Activated CD8-positive, alpha-beta T cell treated with anti-CD3 and anti-CD28 coated beads, Interleukin-2, amount 10 ng/mL, durations not matched to agents 7 days and 5 days (primary cell): Measurements from ENCODE around the gene MGMT. TPM values are rescaled to one million over a fixed set of nuclear protein-coding genes. Genes with fewer than 3 reads are reported as not detected.

ENCODE experiments used
- ATAC-seq: fragments of 150-1000 bp; cut with Tn5 transposase; one replicate; pipeline ENCODE4 v1.10.0; 2021; ENCODE audit warnings: moderate library complexity
- CTCF ChIA-PET: fragments of 350-600 bp; sonication (Branson Sonifier 250); formaldehyde crosslinking; loops from one replicate; lab custom pipeline; 2021; ENCODE audit warnings: antibody characterized with exemption; lab: Charles Lee
- POLR2A ChIA-PET: fragments of 350-600 bp; sonication (Branson Sonifier 250); formaldehyde crosslinking; loops from one replicate; lab custom pipeline; 2021; ENCODE audit warnings: antibody characterized with exemption; lab: Charles Lee
- DNase-seq: peaks from one replicate; pipeline ENCODE4 v3.0.0-alpha.2; 2020
- H3K27ac Mint-ChIP-seq: one replicate; pipeline ENCODE4 v1.8.0; 2021; ENCODE audit warnings: mild to moderate bottlenecking, mixed read lengths
- H3K27me3 Mint-ChIP-seq: one replicate; pipeline ENCODE4 v1.8.0; 2021; ENCODE audit warnings: low read depth, mixed read lengths
- H3K36me3 Mint-ChIP-seq: one replicate; pipeline ENCODE4 v1.8.0; 2021; ENCODE audit warnings: low read depth, mixed read lengths
- H3K4me1 Mint-ChIP-seq: one replicate; pipeline ENCODE4 v1.8.0; 2021; ENCODE audit warnings: low read depth, mixed read lengths
- H3K4me3 Mint-ChIP-seq: one replicate; pipeline ENCODE4 v1.8.0; 2021; ENCODE audit warnings: mild to moderate bottlenecking, mixed read lengths
- H3K9me3 Mint-ChIP-seq: one replicate; pipeline ENCODE4 v1.8.0; 2022; ENCODE audit warnings: mixed read lengths; ENCODE audit not compliant: insufficient read depth
- total RNA-seq, 2 experiments: library from RNA; stranded (reverse); gene quantifications; one replicate each; pipeline ENCODE4 v1.2.3, GENCODE V29; 2021

Gene MGMT
- total RNA-seq, 2 experiments from 2014 or later = 16.7 to 17.3 TPM

GRCh38 chr10:129477051-129477450 is 10.0 kb downstream of the MGMT start:
- DNase-seq = no peak
- Mint-ChIP-seq H3K4me3 (no peak overlapping the region), H3K27me3 (no peaks in the 10 kb centered on the region), H3K36me3 (peaks cover 10% of the 10 kb centered on the region), H3K27ac (no peak overlapping the region), H3K4me1 (no peaks in the 10 kb centered on the region), H3K9me3 (peaks cover 11% of the 10 kb centered on the region)
- ATAC-seq = no peak
- ChIA-PET POLR2A (no interaction called here), CTCF (no interaction called here)

- POLR2A ChIA-PET = no interaction called here
- Mint-ChIP-seq H3K4me3 (no peak overlapping the region), H3K36me3 (peaks cover 18% of the 10 kb centered on the region), H3K27ac (no peak overlapping the region), H3K4me1 (no peaks in the 10 kb centered on the region), H3K27me3 (no peaks in the 10 kb centered on the region), H3K9me3 (peaks cover 36% of the 10 kb centered on the region)
- no peak for ATAC-seq
- DNase-seq = no peak
- CTCF ChIA-PET = no interaction called here
Observed at GRCh38 chr10:129481641-129482040, 14.6 kb downstream of the MGMT start.

GRCh38 chr10:129483430-129484010 is 16.5 kb downstream of the MGMT start:
- Mint-ChIP-seq H3K27ac (no peak overlapping the region), H3K9me3 (peaks cover 39% of the 10 kb centered on the region)
- CTCF ChIA-PET = no interaction called here

DNA sequence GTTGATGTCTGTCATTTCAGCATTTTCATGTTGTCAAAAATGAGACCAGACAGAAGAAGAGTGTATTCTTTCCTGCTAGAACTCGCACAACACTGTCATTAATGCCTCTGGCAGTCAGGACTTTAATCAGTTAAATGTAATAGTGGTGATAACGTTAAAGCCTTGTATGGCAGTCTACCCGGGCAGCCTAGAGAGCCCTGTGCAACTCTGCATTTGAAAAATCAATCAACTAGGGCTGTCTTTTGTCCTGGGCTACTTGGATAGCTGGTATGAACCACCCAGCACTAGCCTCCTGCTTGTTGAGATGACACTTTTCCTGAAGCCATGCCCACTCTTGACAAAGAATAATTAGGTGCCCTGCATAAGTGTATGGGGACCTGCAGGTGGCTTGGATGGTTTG is 19.8 kb downstream of the MGMT start:
- ChIA-PET POLR2A (no interaction called here), CTCF (no interaction called here)
- Mint-ChIP-seq H3K36me3 (peaks cover 14% of the 10 kb centered on the region), H3K4me1 (no peaks in the 10 kb centered on the region), H3K27me3 (no peaks in the 10 kb centered on the region), H3K4me3 (no peak overlapping the region), H3K27ac (no peak overlapping the region), H3K9me3 (peaks cover 52% of the 10 kb centered on the region)
- ATAC-seq (no peak), DNase-seq (no peak)

More at GRCh38 chr10:129483430-129484010, 16.5 kb downstream of the MGMT start:
- H3K4me3 Mint-ChIP-seq = no peak overlapping the region
- no peaks in the 10 kb centered on the region for H3K4me1 Mint-ChIP-seq
- ATAC-seq (no peak), DNase-seq (no peak)
- H3K27me3 Mint-ChIP-seq = no peaks in the 10 kb centered on the region
- H3K36me3 Mint-ChIP-seq = peaks cover 18% of the 10 kb centered on the region
- POLR2A ChIA-PET = no interaction called here

DNA sequence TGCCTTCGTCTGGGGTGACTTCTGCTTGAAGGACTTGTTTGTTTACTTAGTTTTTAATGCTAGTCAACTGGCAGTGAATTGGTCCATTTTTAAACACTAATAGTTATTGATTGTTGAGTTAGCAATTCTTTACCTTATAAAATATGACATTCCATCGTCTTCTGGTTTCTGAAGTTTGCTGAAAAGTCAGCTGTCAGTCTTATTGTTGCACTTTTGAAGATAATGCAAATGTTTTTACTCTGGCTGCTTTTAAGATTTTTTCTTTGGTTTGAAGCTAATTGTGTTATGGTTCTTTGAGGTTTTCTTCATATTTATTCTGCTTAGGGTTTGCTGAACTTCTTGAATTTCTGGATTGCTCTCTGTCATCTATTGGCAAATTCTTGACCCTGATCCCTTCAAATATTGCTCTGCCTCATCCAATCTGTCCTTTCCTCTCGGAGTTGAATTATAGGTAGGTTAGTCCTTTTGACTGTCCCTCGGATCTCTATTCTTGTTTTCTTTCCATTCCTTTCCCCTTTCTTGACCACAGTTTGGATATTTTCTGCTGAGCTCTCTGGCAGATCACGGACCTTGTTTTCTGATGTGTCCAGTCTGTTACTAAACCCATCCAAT is 24.2 kb downstream of the MGMT start:
- no peak for ATAC-seq
- POLR2A ChIA-PET = no interaction called here

GRCh38 chr10:129494176-129494575 is 27.1 kb downstream of the MGMT start:
- no peak for DNase-seq
- ChIA-PET POLR2A (no interaction called here), CTCF (no interaction called here)
- ATAC-seq = no peak
- no peak overlapping the region for H3K4me3 Mint-ChIP-seq
- no peak overlapping the region for H3K27ac Mint-ChIP-seq
- H3K4me1 Mint-ChIP-seq = no peaks in the 10 kb centered on the region
- H3K9me3 Mint-ChIP-seq = peaks cover 34% of the 10 kb centered on the region
- H3K27me3 Mint-ChIP-seq = no peaks in the 10 kb centered on the region
- peaks cover 20% of the 10 kb centered on the region for H3K36me3 Mint-ChIP-seq

More for the DNA sequence above, 24.2 kb downstream of the MGMT start:
- H3K27ac Mint-ChIP-seq = no peak overlapping the region
- peaks cover 7% of the 10 kb centered on the region for H3K36me3 Mint-ChIP-seq
- H3K27me3 Mint-ChIP-seq = no peaks in the 10 kb centered on the region
- peaks cover 30% of the 10 kb centered on the region for H3K9me3 Mint-ChIP-seq
- no peaks in the 10 kb centered on the region for H3K4me1 Mint-ChIP-seq
- DNase-seq = no peak
- CTCF ChIA-PET = no interaction called here
- H3K4me3 Mint-ChIP-seq = no peak overlapping the region

GRCh38 chr10:129494740-129495139 is 27.7 kb downstream of the MGMT start:
- Mint-ChIP-seq H3K36me3 (peaks cover 19% of the 10 kb centered on the region), H3K9me3 (peaks cover 31% of the 10 kb centered on the region), H3K4me1 (no peaks in the 10 kb centered on the region), H3K27ac (no peak overlapping the region), H3K27me3 (no peaks in the 10 kb centered on the region), H3K4me3 (no peak overlapping the region)
- CTCF ChIA-PET = no interaction called here
- DNase-seq (no peak), ATAC-seq (no peak)
- POLR2A ChIA-PET = no interaction called here

GRCh38 chr10:129495256-129495655 is 28.2 kb downstream of the MGMT start:
- Mint-ChIP-seq H3K27ac (no peak overlapping the region), H3K9me3 (peaks cover 30% of the 10 kb centered on the region), H3K36me3 (peaks cover 18% of the 10 kb centered on the region), H3K27me3 (no peaks in the 10 kb centered on the region), H3K4me1 (no peaks in the 10 kb centered on the region), H3K4me3 (no peak overlapping the region)
- CTCF ChIA-PET = no interaction called here
- DNase-seq = no peak
- no peak for ATAC-seq
- POLR2A ChIA-PET = no interaction called here

DNA sequence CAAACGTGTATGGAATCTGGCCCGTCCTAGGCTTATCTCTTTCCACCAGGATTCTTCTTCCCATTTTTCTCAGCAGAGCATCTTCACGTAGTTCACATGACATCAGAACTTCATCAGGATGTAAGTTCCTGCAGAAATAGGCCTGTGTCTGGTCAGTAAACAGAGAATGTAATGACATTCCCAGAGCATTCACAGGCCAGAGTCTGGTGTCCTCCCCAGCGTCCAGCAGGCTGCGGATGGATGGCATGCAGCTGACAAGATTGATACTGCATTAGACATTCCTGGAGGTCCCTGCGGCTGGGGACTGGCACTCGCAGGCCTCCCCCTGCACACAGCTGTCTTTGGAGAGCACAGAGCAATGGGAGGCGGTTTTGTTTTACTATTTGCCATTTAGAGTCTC is 28.7 kb downstream of the MGMT start:
- ChIA-PET POLR2A (no interaction called here), CTCF (no interaction called here)
- Mint-ChIP-seq H3K27ac (no peak overlapping the region), H3K4me3 (no peak overlapping the region), H3K9me3 (peaks cover 28% of the 10 kb centered on the region), H3K27me3 (no peaks in the 10 kb centered on the region), H3K4me1 (no peaks in the 10 kb centered on the region), H3K36me3 (peaks cover 18% of the 10 kb centered on the region)
- ATAC-seq (no peak), DNase-seq (no peak)

- ChIA-PET CTCF (no interaction called here), POLR2A (no interaction called here)
- no peaks in the 10 kb centered on the region for H3K4me1 Mint-ChIP-seq
- DNase-seq (no peak), ATAC-seq (no peak)
- no peaks in the 10 kb centered on the region for H3K27me3 Mint-ChIP-seq
- no peak overlapping the region for H3K4me3 Mint-ChIP-seq
- H3K9me3 Mint-ChIP-seq = peaks cover 19% of the 10 kb centered on the region
- H3K36me3 Mint-ChIP-seq = peaks cover 16% of the 10 kb centered on the region
- no peak overlapping the region for H3K27ac Mint-ChIP-seq
Observed at GRCh38 chr10:129497013-129497412, 30.0 kb downstream of the MGMT start.

DNA sequence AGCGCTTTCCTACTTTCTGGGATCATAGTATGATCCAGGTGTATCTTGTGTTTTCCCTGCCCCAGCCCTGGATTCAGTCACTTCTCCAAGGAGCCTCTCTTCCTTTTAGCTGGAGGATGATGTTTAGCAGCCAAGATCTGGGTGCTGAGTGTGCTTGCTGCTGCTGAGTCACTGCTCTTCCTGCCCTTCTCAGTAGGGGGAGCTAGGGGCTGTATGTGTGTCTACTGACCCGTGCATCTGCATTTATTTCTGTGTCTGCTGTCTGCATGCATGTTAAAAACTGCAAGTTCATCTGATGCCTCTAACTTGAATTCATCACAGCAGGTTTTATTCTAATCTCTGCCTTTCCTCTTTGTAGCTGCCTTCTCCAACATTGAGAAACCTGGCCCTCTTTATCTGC is 31.6 kb downstream of the MGMT start:
- DNase-seq (no peak), ATAC-seq (no peak)
- ChIA-PET POLR2A (no interaction called here), CTCF (no interaction called here)
- H3K4me1 Mint-ChIP-seq = no peaks in the 10 kb centered on the region
- peaks cover 14% of the 10 kb centered on the region for H3K36me3 Mint-ChIP-seq
- no peak overlapping the region for H3K4me3 Mint-ChIP-seq
- peaks cover 22% of the 10 kb centered on the region for H3K9me3 Mint-ChIP-seq
- H3K27me3 Mint-ChIP-seq = no peaks in the 10 kb centered on the region
- H3K27ac Mint-ChIP-seq = no peak overlapping the region

DNA sequence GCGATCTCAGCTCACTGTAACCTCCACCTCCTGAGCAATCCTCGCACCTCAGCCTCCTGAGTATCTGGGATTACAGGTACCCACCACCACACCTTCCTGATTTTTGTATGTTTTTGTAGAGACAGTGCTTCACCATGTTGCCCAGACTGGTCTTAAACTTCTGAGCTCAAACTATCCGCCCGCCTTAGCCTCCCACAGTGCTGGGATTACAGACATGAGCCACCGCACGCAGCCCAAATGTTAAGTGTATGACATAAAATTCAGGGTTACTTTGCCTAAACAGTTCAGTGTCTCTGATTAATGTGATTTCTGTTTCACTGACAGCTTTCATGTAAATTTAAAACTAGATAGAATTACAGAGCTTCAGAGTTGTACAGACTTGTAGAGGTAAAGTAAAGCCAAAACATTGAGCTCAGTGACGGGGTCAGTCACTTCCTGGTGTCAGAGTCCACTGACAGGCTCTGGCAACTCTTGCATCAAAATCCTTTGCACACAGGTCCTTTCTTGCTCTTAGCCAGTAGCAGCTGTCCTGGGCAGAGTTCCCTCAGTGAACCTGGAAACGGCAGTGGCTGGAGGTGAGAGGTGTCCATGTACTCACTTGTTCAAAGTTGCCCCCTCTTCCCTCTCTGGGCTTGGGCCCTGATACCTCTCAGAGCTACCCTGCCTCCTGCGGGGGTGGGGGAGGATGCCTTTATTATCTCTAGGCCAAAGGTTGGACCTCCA is 33.7 kb downstream of the MGMT start:
- peaks cover 18% of the 10 kb centered on the region for H3K9me3 Mint-ChIP-seq
- CTCF ChIA-PET = no interaction called here
- H3K4me1 Mint-ChIP-seq = no peaks in the 10 kb centered on the region
- H3K4me3 Mint-ChIP-seq = no peak overlapping the region
- H3K27me3 Mint-ChIP-seq = no peaks in the 10 kb centered on the region
- no peak overlapping the region for H3K27ac Mint-ChIP-seq
- POLR2A ChIA-PET = no interaction called here
- H3K36me3 Mint-ChIP-seq = peaks cover 14% of the 10 kb centered on the region
- ATAC-seq (no peak), DNase-seq (no peak)
